IMR-90 (cell line): ENCODE data around the gene CD82.

Experiments used
- FOS ChIP-seq: fragments of 150-350 bp; IDR thresholded peaks from 2 replicates; pipeline ENCODE4 v1.6.1; 2016; ENCODE audit warnings: low read depth, low read length
- POLR2A ChIP-seq: IDR thresholded peaks from 2 replicates; pipeline ENCODE4 v1.6.1; 2012; ENCODE audit warnings: mild to moderate bottlenecking, low read depth, low read length
- RAD21 ChIP-seq: IDR thresholded peaks from 2 replicates; pipeline ENCODE4 v1.6.1; 2012; ENCODE audit warnings: low read length, improper control_type of control experiment
- RCOR1 ChIP-seq: IDR thresholded peaks from 2 replicates; pipeline ENCODE4 v1.6.1; 2012; ENCODE audit warnings: mild to moderate bottlenecking, low read length, improper control_type of control experiment; ENCODE audit not compliant: insufficient replicate concordance
- SMC3 ChIP-seq: fragments of 150-350 bp; IDR thresholded peaks from 2 replicates; pipeline ENCODE4 v1.6.1; 2016; ENCODE audit warnings: low read depth, mild to moderate bottlenecking, antibody characterized with exemption, low read length, moderate library complexity
- TF ChIP-seq, protein P1 (sequence below): conservative IDR thresholded peaks from 2 replicates; pipeline ENCODE4 v1.5.1; 2012; ENCODE audit warnings: mild to moderate bottlenecking, low read depth, low read length, improper control_type of control experiment
- TF ChIP-seq, protein P2 (sequence below): fragments of 150-350 bp; IDR thresholded peaks from 2 replicates; pipeline ENCODE4 v1.6.1; 2016; ENCODE audit warnings: low read depth, mild to moderate bottlenecking, low read length, moderate library complexity, borderline replicate concordance

DNA sequence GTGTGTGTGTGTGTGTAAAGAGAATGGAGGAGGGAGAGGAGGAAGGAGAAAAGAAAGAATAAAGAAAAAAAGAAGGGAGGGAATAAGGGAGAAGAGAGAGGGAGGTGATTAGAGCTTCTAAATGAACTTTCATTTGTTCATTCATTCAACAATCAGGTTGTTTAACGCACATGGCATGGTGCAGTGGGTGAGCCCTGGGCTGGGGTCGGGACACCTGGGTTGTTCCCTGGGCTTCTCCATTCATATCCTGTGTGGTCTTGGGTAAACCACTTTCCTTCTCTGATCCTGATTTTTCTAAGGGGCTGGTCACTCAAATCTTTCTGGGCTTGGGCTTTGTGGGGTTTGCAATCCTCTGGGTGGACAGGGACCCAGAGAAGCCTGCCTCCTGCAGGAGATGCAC lies 47.9 kb upstream of the CD82 start:
- TF ChIP-seq RCOR1 (no peak), RAD21 (no peak), POLR2A (no peak), FOS (no peak), SMC3 (no peak)
- TF ChIP-seq, protein P1, sequence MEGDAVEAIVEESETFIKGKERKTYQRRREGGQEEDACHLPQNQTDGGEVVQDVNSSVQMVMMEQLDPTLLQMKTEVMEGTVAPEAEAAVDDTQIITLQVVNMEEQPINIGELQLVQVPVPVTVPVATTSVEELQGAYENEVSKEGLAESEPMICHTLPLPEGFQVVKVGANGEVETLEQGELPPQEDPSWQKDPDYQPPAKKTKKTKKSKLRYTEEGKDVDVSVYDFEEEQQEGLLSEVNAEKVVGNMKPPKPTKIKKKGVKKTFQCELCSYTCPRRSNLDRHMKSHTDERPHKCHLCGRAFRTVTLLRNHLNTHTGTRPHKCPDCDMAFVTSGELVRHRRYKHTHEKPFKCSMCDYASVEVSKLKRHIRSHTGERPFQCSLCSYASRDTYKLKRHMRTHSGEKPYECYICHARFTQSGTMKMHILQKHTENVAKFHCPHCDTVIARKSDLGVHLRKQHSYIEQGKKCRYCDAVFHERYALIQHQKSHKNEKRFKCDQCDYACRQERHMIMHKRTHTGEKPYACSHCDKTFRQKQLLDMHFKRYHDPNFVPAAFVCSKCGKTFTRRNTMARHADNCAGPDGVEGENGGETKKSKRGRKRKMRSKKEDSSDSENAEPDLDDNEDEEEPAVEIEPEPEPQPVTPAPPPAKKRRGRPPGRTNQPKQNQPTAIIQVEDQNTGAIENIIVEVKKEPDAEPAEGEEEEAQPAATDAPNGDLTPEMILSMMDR, result no peak
- TF ChIP-seq, protein P2, sequence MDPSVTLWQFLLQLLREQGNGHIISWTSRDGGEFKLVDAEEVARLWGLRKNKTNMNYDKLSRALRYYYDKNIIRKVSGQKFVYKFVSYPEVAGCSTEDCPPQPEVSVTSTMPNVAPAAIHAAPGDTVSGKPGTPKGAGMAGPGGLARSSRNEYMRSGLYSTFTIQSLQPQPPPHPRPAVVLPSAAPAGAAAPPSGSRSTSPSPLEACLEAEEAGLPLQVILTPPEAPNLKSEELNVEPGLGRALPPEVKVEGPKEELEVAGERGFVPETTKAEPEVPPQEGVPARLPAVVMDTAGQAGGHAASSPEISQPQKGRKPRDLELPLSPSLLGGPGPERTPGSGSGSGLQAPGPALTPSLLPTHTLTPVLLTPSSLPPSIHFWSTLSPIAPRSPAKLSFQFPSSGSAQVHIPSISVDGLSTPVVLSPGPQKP, result no peak
